Stimulated activated naive CD4-positive, alpha-beta T cell (primary cell): ENCODE data around the gene DYNLT4.
"Not testable (repeated sequence)": the region's sequence is repeated elsewhere in the genome, so short reads cannot be mapped to it uniquely, and the experiment has no call there.

Source experiments
- DNase-seq, 6 experiments: peaks; one replicate each; lab custom pipeline; 2025; lab: John Stamatoyannopoulos, UW

DYNLT4 gene

GRCh38 chr1:44808938-44809917 lies 2.1 kb upstream of the DYNLT4 start:
- DNase-seq, result peak; percentile 73 to 93 (median 86)

- peak in 4 of 6 experiments; percentile 46 to 75 (median 60) for DNase-seq
These were observed 1.1 kb upstream of the DYNLT4 start, which contains the start of gene BTBD19 for GRCh38 chr1:44808063-44808937. Gene BTBD19, plus strand, starts transcription at chr1:44808523. Its CDS starts 298 bp downstream, at chr1:44808821.

GRCh38 chr1:44807364-44808062 lies 362 bp upstream of the DYNLT4 start:
- peak; percentile 87 to 96 (median 92) for DNase-seq

GRCh38 chr1:44806025-44806703 lies 987 bp downstream of the DYNLT4 start:
- DNase-seq, result peak in 4 of 6 experiments; percentile 27 to 54 (median 37)

GRCh38 chr1:44805311-44806024 lies 1.7 kb downstream of the DYNLT4 start:
- DNase-seq, result peak in 2 of 6 experiments; percentile 33 to 44

- DNase-seq, result no peak
These were observed 3.6 kb downstream of the DYNLT4 start for GRCh38 chr1:44803312-44804095.

GRCh38 chr1:44803062-44803311 lies 4.2 kb downstream of the DYNLT4 start:
- no peak for DNase-seq

GRCh38 chr1:44802306-44803061 lies 4.7 kb downstream of the DYNLT4 start:
- no peak for DNase-seq

- DNase-seq, result peak in 4 of 6 experiments; percentile 26 to 68 (median 28)
These were observed 5.5 kb downstream of the DYNLT4 start for GRCh38 chr1:44801491-44802305.

- peak; percentile 95 to 99 (median 98) for DNase-seq
These were observed 7.2 kb downstream of the DYNLT4 start, which contains the start of gene PLK3 for GRCh38 chr1:44799770-44800584. Gene PLK3, plus strand, starts transcription at chr1:44800377. Its CDS starts 87 bp downstream, at chr1:44800464.

GRCh38 chr1:44798481-44799365 lies 8.4 kb downstream of the DYNLT4 start:
- no peak for DNase-seq

GRCh38 chr1:44797886-44798285 lies 9.3 kb downstream of the DYNLT4 start:
- not testable (repeated sequence) for DNase-seq

GRCh38 chr1:44792736-44793502 lies 14.2 kb downstream of the DYNLT4 start:
- no peak for DNase-seq

- DNase-seq, result no peak
These were observed 16.0 kb downstream of the DYNLT4 start for GRCh38 chr1:44790968-44791801.
